GM12878 (cell line): Measurements from ENCODE around the gene STRIP2. TPM values are rescaled to one million over a fixed set of nuclear protein-coding genes. Genes with fewer than 3 reads are reported as not detected.

ENCODE experiments used
- ATAC-seq: fragments of 200-7000 bp; cut with Tn5 transposase; 3 replicates; pipeline ENCODE4 v1.9.1; 2020; ENCODE audit warnings: mild to moderate bottlenecking, moderate library complexity
- BruUV-seq: library from RNA; stranded (reverse); fragments of 400-500 nt; replicated peaks from 2 replicates; lab custom pipeline; 2021; lab: Mats Ljungman, UMichigan
- CTCF ChIA-PET: fragments of 300-600 bp; sonication (Branson Sonifier 250); formaldehyde crosslinking; extraction: SDS; loops from one replicate; lab custom pipeline; 2021; ENCODE audit warnings: inconsistent platforms; lab: Yijun Ruan, JAX
- POLR2A ChIA-PET: fragments of 350-600 bp; formaldehyde crosslinking; extraction: SDS; loops from one replicate; lab custom pipeline; 2021; ENCODE audit warnings: inconsistent platforms; lab: Charles Lee
- RAD21 ChIA-PET: fragments of 300-600 bp; sonication (Branson Sonifier 250); formaldehyde crosslinking; loops from one replicate; lab custom pipeline; 2023; ENCODE audit warnings: antibody characterized with exemption; ENCODE audit not compliant: unreplicated experiment; lab: Charles Lee
- SMC1A ChIA-PET: fragments of 300-600 bp; sonication (Branson Sonifier 250); formaldehyde crosslinking; loops from one replicate; lab custom pipeline; 2023; ENCODE audit not compliant: unreplicated experiment, uncharacterized antibody; lab: Charles Lee
- DNase-seq: peaks from one replicate; pipeline ENCODE4 v3.0.0-alpha.2; 2011; ENCODE audit warnings: low read depth, low spot score
- FAIRE-seq: peaks from 3 replicates; lab custom pipeline; 2011; peaks lifted over from hg19 to GRCh38; lab: Jason Lieb, UNC
- H2AFZ ChIP-seq: 2 replicates; pipeline ENCODE4 v1.6.0; 2011; ENCODE audit warnings: low read depth, low read length, control low read depth; ENCODE audit not compliant: control insufficient read depth
- H3K27ac ChIP-seq: 2 replicates; pipeline ENCODE4 v1.5.1; 2011; ENCODE audit warnings: control low read depth; ENCODE audit not compliant: control insufficient read depth, insufficient read depth
- H3K27me3 ChIP-seq, 2 experiments: replicated peaks in 1 of 2; 2 replicates each; pipeline versions ENCODE4 v1.6.0 to v1.6.1; 2011; ENCODE audit warnings: low read length in 1 of 2; ENCODE audit not compliant: control insufficient read depth in 2 of 2, insufficient read depth in 2 of 2
- H3K36me3 ChIP-seq, 2 experiments: 2 replicates each; pipeline ENCODE4 v1.5.1; 2011; ENCODE audit warnings: low read length in 1 of 2; ENCODE audit not compliant: control insufficient read depth in 2 of 2, insufficient read depth in 2 of 2
- H3K4me1 ChIP-seq: 2 replicates; pipeline ENCODE4 v1.6.1; 2011; ENCODE audit warnings: mild to moderate bottlenecking, low read length, moderate library complexity, mixed read lengths; ENCODE audit not compliant: control insufficient read depth, insufficient read depth
- H3K4me2 ChIP-seq: 2 replicates; pipeline ENCODE4 v1.6.0; 2011; ENCODE audit warnings: control low read depth; ENCODE audit not compliant: control insufficient read depth, insufficient read depth
- H3K4me3 ChIP-seq: fragments of 200-600 bp; sonication (generic); 2 replicates; pipeline ENCODE4 v1.5.1; 2016
- H3K79me2 ChIP-seq: 2 replicates; pipeline ENCODE4 v1.6.0; 2011; ENCODE audit warnings: low read length; ENCODE audit not compliant: control insufficient read depth, insufficient read depth
- H3K9ac ChIP-seq: 2 replicates; pipeline ENCODE4 v1.8.0; 2011; ENCODE audit warnings: low read length, control low read depth, mixed read lengths; ENCODE audit not compliant: control insufficient read depth, insufficient read depth
- H3K9me3 ChIP-seq: replicated peaks from 3 replicates; pipeline ENCODE4 v1.5.1; 2011; ENCODE audit warnings: mild to moderate bottlenecking, low read length; ENCODE audit not compliant: control insufficient read depth, insufficient read depth
- H4K20me1 ChIP-seq: 2 replicates; pipeline ENCODE4 v1.6.0; 2011; ENCODE audit not compliant: control insufficient read depth, insufficient read depth
- CHD2 ChIP-seq: IDR thresholded peaks from 2 replicates; pipeline ENCODE4 v1.6.1; 2011; ENCODE audit warnings: low read depth, low read length, improper control_type of control experiment, borderline replicate concordance
- FOS ChIP-seq: IDR thresholded peaks from 3 replicates; pipeline ENCODE4 v1.6.1; 2011; ENCODE audit warnings: borderline replicate concordance; ENCODE audit not compliant: insufficient read length; ENCODE audit errors: extremely low read depth
- FOXK2 ChIP-seq: fragments of 450-650 bp; IDR thresholded peaks from 2 replicates; pipeline ENCODE4 v1.6.1; 2017; ENCODE audit warnings: mild to moderate bottlenecking, moderate library complexity
- HDAC6 ChIP-seq: fragments of 200-600 bp; sonication (generic); IDR thresholded peaks from one replicate; pipeline ENCODE4 v1.8.0; 2017; ENCODE audit warnings: antibody characterized with exemption; ENCODE audit not compliant: unreplicated experiment
- IKZF2 ChIP-seq, 2 experiments: fragments of 450-650 bp; IDR thresholded peaks; 2 replicates each; pipeline ENCODE4 v1.6.1; 2017; ENCODE audit warnings: mild to moderate bottlenecking in 2 of 2, moderate library complexity in 2 of 2
- NR2C2 ChIP-seq: IDR thresholded peaks from 2 replicates; pipeline ENCODE4 v1.6.1; 2011; ENCODE audit warnings: borderline replicate concordance, low read depth; ENCODE audit not compliant: control insufficient read depth, insufficient read length
- POU2F2 ChIP-seq: IDR thresholded peaks from 3 replicates; pipeline ENCODE4 v1.6.1; 2011; ENCODE audit warnings: low read depth, mild to moderate bottlenecking, low read length, borderline replicate concordance
- RAD51 ChIP-seq: fragments of 450-650 bp; IDR thresholded peaks from 2 replicates; pipeline ENCODE4 v1.6.1; 2016; ENCODE audit warnings: moderate library complexity, mild to moderate bottlenecking, inconsistent platforms
- RBBP5 ChIP-seq: fragments of 200-600 bp; sonication (generic); conservative IDR thresholded peaks from 2 replicates; pipeline ENCODE4 v1.6.1; 2016
- TBL1XR1 ChIP-seq: IDR thresholded peaks from 2 replicates; pipeline ENCODE4 v1.6.1; 2012; ENCODE audit warnings: low read depth, low read length, improper control_type of control experiment
- TCF12 ChIP-seq: IDR thresholded peaks from 2 replicates; pipeline ENCODE4 v1.6.1; 2011; ENCODE audit warnings: low read depth, mild to moderate bottlenecking, low read length
- USF2 ChIP-seq: IDR thresholded peaks from 2 replicates; pipeline ENCODE4 v1.6.1; 2011; ENCODE audit warnings: low read depth, low read length, improper control_type of control experiment, borderline replicate concordance
- ZBTB4 ChIP-seq: fragments of 450-650 bp; formaldehyde crosslinking; IDR thresholded peaks from 2 replicates; pipeline ENCODE4 v1.4.0; 2022; ENCODE audit warnings: mild to moderate bottlenecking, moderate library complexity
- ZNF207 ChIP-seq: fragments of 450-650 bp; IDR thresholded peaks from 2 replicates; pipeline ENCODE4 v1.6.1; 2014; ENCODE audit warnings: antibody characterized with exemption, mild to moderate bottlenecking, borderline replicate concordance
- ZNF687 ChIP-seq: fragments of 450-650 bp; IDR thresholded peaks from 2 replicates; pipeline ENCODE4 v1.6.1; 2017; ENCODE audit warnings: mild to moderate bottlenecking, moderate library complexity
- in situ Hi-C: fragments of 300-500 bp; cut with MboI; formaldehyde crosslinking; loops from 9 replicates; pipeline ENCODE4 v1.14.3; 2018; ENCODE audit warnings: mixed read lengths
- intact Hi-C: fragments of 100-400 bp; cut with micrococcal nuclease; formaldehyde crosslinking; loops from one replicate; pipeline ENCODE4 v1.14.2; 2022; ENCODE audit not compliant: unreplicated experiment
- polyA plus RNA-seq, 11 experiments: library from polyadenylated mRNA; depleted of rRNA in 4 of 11; unstranded in 6 of 11; stranded (reverse) in 5 of 11; fragments of >200 nt; fragmentation: Nextera tagmentation in 4 of 11; fragmentation: Illumina TruSeq in 1 of 11; extraction: Ambion mirVana in 4 of 11; extraction: Trizol in 1 of 11; gene quantifications; 1 replicate in 1 of 11; 2 replicates in 10 of 11; pipeline versions ENCODE4 v1.2.1 to v1.2.3, GENCODE V29; 2011 to 2016; ENCODE audit warnings: inconsistent platforms in 2 of 11, missing spikeins in 2 of 11, low read depth in 1 of 11
- total RNA-seq, 4 experiments: library from RNA; depleted of rRNA in 3 of 4; stranded (reverse); fragments of >200 nt in 3 of 4; fragmentation: Illumina TruSeq in 1 of 4; extraction: Trizol in 1 of 4; gene quantifications; 2 replicates each; pipeline versions ENCODE4 v1.2.1 to v1.2.3, GENCODE V29; 2013 to 2021

STRIP2 gene
- total and polyA plus RNA-seq, 10 of the 15 experiments (the other 5 are each of a cell fraction or from before 2014, with no cell fraction given), result 0.48 to 5.8 (median 1.8) TPM

GRCh38 chr7:129450295-129450694, 16.1 kb downstream of the STRIP2 start:
- H3K36me3 ChIP-seq, result no peaks in the 10 kb centered on the region

More at GRCh38 chr7:129450295-129450694, 16.1 kb downstream of the STRIP2 start:
- ChIA-PET CTCF (interaction anchor here (0.9 to 1.3 kb wide), 2 partner anchors 49 to 82 kb away, joined by 3 to 4 read pairs; no protein-coding TSS in a partner anchor), POLR2A (no interaction called here), SMC1A (interaction anchor here (1.7 kb wide), 1 partner anchor 16 kb away, joined by 5 read pairs; the partner anchor contains the start of gene STRIP2), RAD21 (interaction anchor here (1.1 kb wide), 1 partner anchor 83 kb away, joined by 3 read pairs; no protein-coding TSS in a partner anchor)
- Histone ChIP-seq H3K27ac (no peak overlapping the region), H3K27me3 (no peaks in the 10 kb centered on the region), H3K4me3 (no peak overlapping the region), H3K9me3 (peaks cover 4% of the 10 kb centered on the region; the same call in 1 of the 3 replicates), H3K9ac (no peak overlapping the region), H4K20me1 (no peaks in the 10 kb centered on the region), H3K79me2 (no peaks in the 10 kb centered on the region), H3K4me1 (no peaks in the 10 kb centered on the region), H2AFZ (no peak overlapping the region), H3K4me2 (no peak overlapping the region)
- ATAC-seq (no peak), FAIRE-seq (no peak), DNase-seq (no peak)
- intact Hi-C loops (no loop called here), in situ Hi-C loops (no loop called here)
- BruUV-seq, result no TSS peak
- no peak for TF ChIP-seq CHD2
- no peak for TF ChIP-seq ZNF687
- no peak for TF ChIP-seq USF2
- no peak for TF ChIP-seq NR2C2
- no peak for TF ChIP-seq ZNF207
- TF ChIP-seq ZBTB4, result no peak
- TF ChIP-seq RAD51, result no peak
- TF ChIP-seq POU2F2, result no peak
- no peak for TF ChIP-seq RBBP5
- no peak for TF ChIP-seq IKZF2 (IDR thresholded peaks at IDR 0.05)
- TF ChIP-seq FOS, result no peak
- no peak for TF ChIP-seq FOXK2
- no peak for TF ChIP-seq TCF12
- no peak for TF ChIP-seq TBL1XR1
- TF ChIP-seq HDAC6, result no peak
